T-helper 1 cell treated with Interleukin-12 subunit alpha and Interleukin-12 subunit beta and Interleukin-4 antibody, amounts not matched to agents 30 ng/mL and 1 ng/mL, for 36 hours (primary cell): Measurements from ENCODE around the gene ATG9A. TPM values are rescaled to one million over a fixed set of nuclear protein-coding genes. Genes with fewer than 3 reads are reported as not detected.

Experiments
- total RNA-seq: library from RNA; stranded (reverse); gene quantifications from 2 replicates; pipeline ENCODE4 v1.2.3, GENCODE V29; 2022

ATG9A gene
- total RNA-seq, 1 donor from 2014 or later = 63.0 TPM

Other genes starting within 250 kb of the ATG9A start
- not detected in 2 replicates for gene FEV, start 244.5 kb downstream of the ATG9A start, total RNA-seq
- not detected in 2 replicates for gene CRYBA2, start 236.2 kb downstream of the ATG9A start, total RNA-seq
- not detected in 2 replicates for gene CFAP65, start 188.1 kb downstream of the ATG9A start, total RNA-seq
- gene IHH, start 168.7 kb downstream of the ATG9A start, total RNA-seq = 0.17 TPM in 1 of 2 replicates, not detected in the other
- 17.1 and 20.4 TPM in 2 replicates for gene NHEJ1, start 68.8 kb downstream of the ATG9A start, total RNA-seq
- 1.8 and 2.5 TPM in 2 replicates for gene SLC23A3, start 59.6 kb downstream of the ATG9A start, total RNA-seq
- 82.8 and 84.3 TPM in 2 replicates for gene CNPPD1, start 52.7 kb downstream of the ATG9A start, total RNA-seq
- 84.1 and 94.7 TPM in 2 replicates for gene RETREG2, start 51.4 kb downstream of the ATG9A start, total RNA-seq
- gene ZFAND2B, start 22.9 kb downstream of the ATG9A start, total RNA-seq = 44.2 and 56.1 TPM in 2 replicates
- 22.7 and 25.5 TPM in 2 replicates for gene ABCB6, start 10.7 kb downstream of the ATG9A start, total RNA-seq
- 91.4 and 91.9 TPM in 2 replicates for gene ANKZF1, start 170 bp upstream of the ATG9A start, total RNA-seq
- gene GLB1L, start 15.8 kb upstream of the ATG9A start, total RNA-seq = 5.3 and 5.4 TPM in 2 replicates
- 32.3 and 34.2 TPM in 2 replicates for gene STK16, start 15.8 kb upstream of the ATG9A start, total RNA-seq
- gene TUBA4B, start 23.6 kb upstream of the ATG9A start, total RNA-seq = 0.17 TPM in 1 of 2 replicates, not detected in the other
- gene TUBA4A, start 24.3 kb upstream of the ATG9A start, total RNA-seq = 290 and 312 TPM in 2 replicates
- gene DNAJB2, start 49.7 kb upstream of the ATG9A start, total RNA-seq = 46.7 and 53.0 TPM in 2 replicates
- not detected in 2 replicates for gene PTPRN, start 79.8 kb upstream of the ATG9A start, total RNA-seq
- gene RESP18, start 103.1 kb upstream of the ATG9A start, total RNA-seq = not detected in 2 replicates
- gene DNPEP, start 158.3 kb upstream of the ATG9A start, total RNA-seq = 78.3 and 81.0 TPM in 2 replicates
- not detected in 2 replicates for gene DES, start 188.7 kb upstream of the ATG9A start, total RNA-seq
- gene SPEG, start 205.2 kb upstream of the ATG9A start, total RNA-seq = 0.05 and 0.39 TPM in 2 replicates